GM19238 (cell line): ENCODE measurements around the gene DPH6.
"Not testable (repeated sequence)": the region's sequence is repeated elsewhere in the genome, so short reads cannot be mapped to it uniquely, and the experiment has no call there.

Experiments used
- DNase-seq: peaks from one replicate; pipeline ENCODE4 v3.0.0; 2011; ENCODE audit warnings: low spot score; ENCODE audit not compliant: insufficient read length

The DPH6 gene

DNA sequence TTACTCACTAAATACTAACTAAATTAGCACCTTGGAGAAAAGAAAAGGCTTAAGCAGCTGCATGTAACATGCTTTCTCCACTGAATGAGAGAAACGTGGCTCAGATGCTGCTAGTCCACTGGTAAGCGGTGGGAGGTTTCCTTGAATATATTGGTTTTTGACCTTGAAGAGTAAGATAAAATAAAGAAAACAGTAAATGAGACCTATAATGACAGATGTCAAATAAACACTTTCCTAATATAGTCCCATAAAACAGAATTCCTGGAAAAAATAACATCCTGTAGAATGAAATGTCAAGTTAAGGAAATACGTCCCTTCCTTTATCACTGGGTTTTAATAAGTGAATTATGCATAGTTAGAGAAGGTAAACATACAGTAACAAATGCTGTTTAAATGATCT is 215.0 kb downstream of the DPH6 start:
- DNase-seq = no peak

DNA sequence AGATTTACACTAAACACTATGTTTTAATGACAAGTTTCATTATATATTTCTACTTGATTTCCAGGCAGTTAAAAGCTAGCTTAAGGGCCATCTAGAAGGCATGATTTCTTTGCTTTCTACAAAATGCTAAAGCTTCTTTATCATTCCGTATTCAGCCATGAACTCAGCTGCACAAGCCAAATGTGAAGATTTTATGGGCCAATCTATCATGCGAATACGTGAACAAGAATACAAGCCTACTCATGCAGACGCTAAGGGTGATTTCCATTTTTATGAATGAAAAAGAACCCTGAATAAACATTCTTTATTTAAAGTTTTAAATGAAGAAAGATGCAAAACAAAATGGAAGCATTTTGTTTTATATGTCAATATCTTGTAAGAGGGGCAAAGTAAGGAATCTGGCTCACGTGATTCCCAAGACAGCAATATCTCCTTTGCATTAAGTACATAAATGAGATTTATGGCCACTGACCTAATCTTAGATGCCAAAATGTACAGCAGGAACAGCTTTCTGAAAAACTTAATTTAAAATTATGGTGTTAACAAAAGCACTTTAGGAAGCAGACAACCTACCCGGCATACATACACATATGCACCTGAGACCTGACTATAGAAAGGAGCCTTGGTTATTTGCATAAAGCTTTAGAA is 215.8 kb downstream of the DPH6 start:
- no peak for DNase-seq

DNA sequence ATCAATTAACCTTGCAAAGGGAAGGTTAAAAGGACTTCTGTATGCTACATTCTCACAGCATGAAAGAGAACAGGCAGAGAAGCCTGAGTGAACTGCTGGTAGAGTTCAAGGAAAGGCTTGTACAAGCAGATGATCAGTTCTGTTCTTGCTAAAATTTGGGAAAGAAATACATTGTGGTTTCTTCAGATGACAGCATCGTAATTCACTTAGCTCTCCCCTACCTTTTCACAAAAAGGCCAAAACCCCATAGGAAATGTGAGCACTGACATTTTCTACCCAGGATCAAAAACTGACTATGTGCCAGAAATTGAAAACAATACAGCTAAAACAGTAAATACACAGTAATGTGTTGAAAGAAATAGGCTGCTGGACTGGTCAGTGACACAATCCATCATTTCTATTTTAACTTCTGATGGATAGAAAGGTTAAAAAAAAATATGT is 216.4 kb downstream of the DPH6 start:
- DNase-seq = no peak

DNA sequence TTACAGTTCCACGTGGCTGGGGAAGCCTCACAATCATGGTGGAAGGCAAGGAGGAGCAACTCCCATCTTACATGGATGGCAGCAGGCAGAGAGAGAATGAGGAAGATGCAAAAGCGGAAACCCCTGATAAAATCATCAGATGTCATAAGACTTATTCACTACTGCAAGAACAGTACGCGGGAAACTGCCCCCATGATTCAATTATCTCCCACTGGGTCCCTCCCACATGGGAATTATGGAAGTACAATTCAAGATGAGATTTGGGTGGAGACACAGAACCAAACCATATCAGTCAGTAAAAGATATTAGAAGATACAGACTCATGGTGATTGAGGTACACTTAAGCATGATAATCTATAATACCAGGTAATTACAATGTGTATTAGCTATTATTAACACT is 217.1 kb downstream of the DPH6 start:
- not testable (repeated sequence) for DNase-seq

DNA sequence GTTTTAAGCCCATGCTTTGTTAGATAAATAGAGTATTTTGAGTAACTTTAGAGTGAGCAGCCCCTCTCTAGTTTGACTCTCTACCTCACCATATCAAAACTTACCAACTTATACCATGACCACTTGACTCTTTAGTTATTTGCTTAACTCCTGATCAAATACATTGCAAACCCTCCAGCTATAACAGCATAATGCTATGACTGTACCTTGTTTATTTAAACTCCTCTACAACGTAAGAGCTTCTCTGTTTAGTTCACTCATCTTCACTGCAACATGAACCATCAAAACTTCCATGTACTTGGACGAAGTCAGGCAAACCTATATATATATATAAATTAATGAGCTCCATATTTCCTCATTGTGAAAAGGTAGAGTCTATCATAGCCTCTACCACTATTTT is 218.2 kb downstream of the DPH6 start:
- no peak for DNase-seq

DNA sequence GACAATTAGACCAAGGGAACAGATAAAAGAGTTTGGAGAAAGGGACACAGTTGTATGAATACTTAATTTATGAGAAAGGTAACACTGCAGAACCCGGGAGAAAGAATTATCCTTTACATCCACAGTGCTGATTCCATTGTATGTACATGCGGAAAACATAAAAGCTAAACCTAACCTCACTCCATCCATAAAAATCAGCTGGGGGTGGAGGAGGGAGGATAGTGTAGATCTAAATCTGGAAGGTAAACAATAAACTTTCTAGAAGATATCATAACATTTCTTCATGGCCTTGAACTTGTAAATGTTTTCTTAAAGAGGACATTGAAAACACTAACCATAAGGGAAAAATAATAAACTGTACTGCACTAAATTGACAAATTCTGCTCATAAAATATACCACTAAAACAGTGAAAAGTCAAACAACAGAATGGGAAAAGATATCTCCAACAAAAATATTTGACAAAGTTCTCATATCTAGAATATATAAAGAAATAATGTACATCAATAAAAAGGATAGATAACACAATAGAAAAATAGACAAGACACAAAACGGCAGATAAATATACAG is 220.5 kb downstream of the DPH6 start:
- no peak for DNase-seq

DNA sequence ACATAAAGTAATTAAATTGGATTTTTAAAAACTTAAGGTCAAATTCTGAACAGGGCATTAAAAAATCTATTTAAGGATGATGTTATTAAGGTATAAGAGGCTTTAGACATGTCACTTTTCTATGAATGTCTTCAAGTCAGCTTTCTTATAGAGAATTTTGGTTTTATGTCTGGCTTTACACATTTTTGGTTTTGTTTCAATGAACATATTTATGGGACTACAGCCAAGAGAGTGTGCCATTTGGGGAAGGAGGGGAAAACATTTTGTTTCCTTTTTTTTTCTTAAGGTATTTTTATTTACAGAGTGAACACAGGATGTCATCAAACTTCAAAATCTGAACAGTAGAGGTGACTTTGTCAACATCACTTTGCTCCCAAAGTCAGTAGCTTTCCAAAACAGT is 222.8 kb downstream of the DPH6 start:
- DNase-seq = no peak

DNA sequence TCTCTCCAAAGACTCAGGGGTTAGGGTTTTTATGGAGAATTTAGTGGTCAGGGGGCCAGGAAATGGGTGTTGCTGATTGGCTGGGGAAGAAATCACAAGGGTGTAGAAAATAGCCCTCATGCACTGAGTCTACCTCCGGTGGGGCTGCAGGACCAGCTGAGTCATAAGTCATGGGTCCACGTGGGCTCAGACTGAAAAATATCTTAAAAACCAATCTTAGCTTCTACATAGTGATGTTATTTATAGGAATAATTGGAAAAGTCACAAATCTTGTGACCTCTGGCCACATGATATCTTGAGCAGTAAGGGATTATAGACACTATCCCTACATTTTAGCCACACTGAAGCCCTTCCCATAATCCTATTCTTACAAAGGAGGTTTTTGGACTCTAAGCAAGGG is 224.0 kb downstream of the DPH6 start:
- DNase-seq = no peak

DNA sequence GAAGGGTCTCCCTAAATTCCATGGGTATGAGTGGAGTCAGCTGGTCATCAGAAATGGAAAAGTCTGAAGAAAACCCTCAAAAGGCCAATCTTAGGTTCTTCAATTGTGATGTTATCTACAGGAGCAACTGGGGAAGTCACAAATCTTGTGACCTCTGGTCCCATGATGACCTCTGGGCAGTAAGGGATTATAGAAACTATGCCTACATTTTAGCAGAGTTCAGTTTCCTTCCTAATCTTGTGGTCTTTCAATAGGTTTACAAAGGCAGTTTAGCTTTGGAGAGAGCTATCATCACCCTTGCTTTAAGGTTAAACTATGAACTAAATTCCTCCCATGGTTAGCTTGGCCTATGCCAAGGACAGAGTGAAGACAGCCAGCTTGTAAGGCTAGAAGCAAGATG is 225.1 kb downstream of the DPH6 start:
- DNase-seq = no peak
